Umbilical cord (tissue), 2 donors: ENCODE results near the gene RHOXF1. TPM values are rescaled to one million over a fixed set of nuclear protein-coding genes. Genes with fewer than 3 reads are reported as not detected.
"Not testable (repeated sequence)": the region's sequence is repeated elsewhere in the genome, so short reads cannot be mapped to it uniquely, and the experiment has no call there.

Source experiments
- DNase-seq: peaks from one replicate; pipeline ENCODE4 v3.0.0-alpha.2; 2015; ENCODE audit warnings: low spot score
- total RNA-seq: library from RNA; depleted of rRNA; stranded (reverse); fragments of >200 nt; gene quantifications from one replicate; pipeline ENCODE4 v1.2.3, GENCODE V29; 2014; ENCODE audit warnings: low replicate concordance; ENCODE audit not compliant: insufficient read depth

RHOXF1 gene
- total RNA-seq, 1 donor from 2014 or later: not detected

- not testable (repeated sequence) for DNase-seq
Observed at GRCh38 chrX:120085553-120086185, 30.0 kb downstream of the RHOXF1 start.

- not testable (repeated sequence) for DNase-seq
Observed at GRCh38 chrX:120077590-120077989, 38.1 kb downstream of the RHOXF1 start, which contains the start of gene RHOXF2B. RHOXF2B (minus strand) TSS chrX:120077690; CDS start chrX:120077552, 138 bp downstream.

- not testable (repeated sequence) for DNase-seq
Observed at GRCh38 chrX:120066169-120066568, 49.5 kb downstream of the RHOXF1 start.

Other genes starting within 250 kb of the RHOXF1 start
- 14.7 TPM for gene RNF113A, start 244.2 kb downstream of the RHOXF1 start, total RNA-seq
- gene NDUFA1, start 244.1 kb downstream of the RHOXF1 start, total RNA-seq: 36.6 TPM
- not detected for gene AKAP14, start 220.0 kb downstream of the RHOXF1 start, total RNA-seq
- 4.1 TPM for gene NKAP, start 172.2 kb downstream of the RHOXF1 start, total RNA-seq
- gene RHOXF2B, start 38.2 kb downstream of the RHOXF1 start, total RNA-seq: not detected
- 0.96 TPM for gene RHOXF2, start 42.7 kb upstream of the RHOXF1 start, total RNA-seq
- 15.9 TPM for gene ZBTB33, start 134.9 kb upstream of the RHOXF1 start, total RNA-seq
- 1.7 TPM for gene TMEM255A, start 195.5 kb upstream of the RHOXF1 start, total RNA-seq
- gene ATP1B4, start 246.2 kb upstream of the RHOXF1 start, total RNA-seq: 1.4 TPM